ENCODE measurements around the gene WBP1.

- TF ChIP-seq EP300 (IDR thresholded peaks at IDR 0.05; ENCODE audit: borderline replicate concordance): no peak
- TF ChIP-seq RAD21 (IDR thresholded peaks at IDR 0.05; ENCODE audit: low read depth): no peak
- no peak for TF ChIP-seq YY1 (IDR thresholded peaks at IDR 0.05; ENCODE audit: low read depth)
Measured at GRCh38 chr2:74447230-74447999, 10.8 kb upstream of the WBP1 start.
